Ascending aorta (tissue), 2 donors: Measurements from ENCODE around the gene SLC25A21. TPM values are rescaled to one million over a fixed set of nuclear protein-coding genes. Genes with fewer than 3 reads are reported as not detected.

Source experiments
- DNase-seq, 2 donors: peaks; one replicate each; pipeline ENCODE4 v3.0.0-alpha.2; 2019; ENCODE audit warnings: low spot score in 2 of 2
- H3K27ac ChIP-seq, 2 donors: fragments of 200-600 bp; sonication (generic); one replicate each; pipeline ENCODE4 v1.5.1; 2016 to 2017; ENCODE audit warnings: mild to moderate bottlenecking in 1 of 2
- H3K27me3 ChIP-seq: fragments of 200-600 bp; sonication (generic); one replicate; pipeline ENCODE4 v1.5.1; 2017
- H3K36me3 ChIP-seq, 2 donors: fragments of 200-600 bp; sonication (generic); one replicate each; pipeline ENCODE4 v1.5.1; 2016
- H3K4me1 ChIP-seq, 2 donors: fragments of 200-600 bp; sonication (generic); one replicate each; pipeline ENCODE4 v1.5.1; 2016 to 2017; ENCODE audit warnings: mild to moderate bottlenecking in 1 of 2
- H3K4me3 ChIP-seq, 2 donors: fragments of 200-600 bp; sonication (generic); one replicate each; pipeline ENCODE4 v1.5.1; 2016 to 2017; ENCODE audit warnings: mild to moderate bottlenecking in 1 of 2
- H3K9me3 ChIP-seq, 2 donors: fragments of 200-600 bp; sonication (generic); one replicate each; pipeline ENCODE4 v1.5.1; 2016
- CTCF ChIP-seq, 3 experiments: fragments of 200-600 bp in 2 of 3; fragments of 450-650 bp in 1 of 3; sonication (generic) in 2 of 3; IDR thresholded peaks; one replicate each; pipeline ENCODE4 v1.5.1; 2016 to 2019; ENCODE audit warnings: antibody characterized with exemption in 3 of 3, mild to moderate bottlenecking in 1 of 3, moderate library complexity in 1 of 3
- intact Hi-C: fragments of 100-400 bp; cut with DNase I; formaldehyde crosslinking; loops from one replicate; pipeline ENCODE4 v1.15.1; 2023
- total RNA-seq: library from RNA; depleted of rRNA; stranded (reverse); fragments of >200 nt; gene quantifications from one replicate; pipeline ENCODE4 v1.1.0, GENCODE V29; 2016

SLC25A21 gene
- total RNA-seq, 1 donor from 2014 or later, result not detected

GRCh38 chr14:36664322-36665193, 507.8 kb downstream of the SLC25A21 start:
- Histone ChIP-seq H3K4me1 (peaks cover 7 to 24% of the 10 kb centered on the region in 2 donors), H3K27me3 (peaks cover 23% of the 10 kb centered on the region), H3K4me3 (peak overlapping the region; percentile 51 to 63), H3K36me3 (no peaks in the 10 kb centered on the region), H3K9me3 (no peaks in the 10 kb centered on the region), H3K27ac (no peak overlapping the region)
- intact Hi-C loops, result loop anchor here (5.0 to 10.0 kb wide), 3 partner anchors 150 to 473 kb away; partner anchors contain the start of gene MBIP
- TF ChIP-seq CTCF (IDR thresholded peaks at IDR 0.05), result no peak
- no peak for DNase-seq

GRCh38 chr14:36663404-36664321, 508.7 kb downstream of the SLC25A21 start:
- intact Hi-C loops, result loop anchor here (5.0 to 10.0 kb wide), 3 partner anchors 149 to 474 kb away; partner anchors contain the start of gene MBIP
- H3K9me3 ChIP-seq, result no peaks in the 10 kb centered on the region
- H3K27me3 ChIP-seq, result peaks cover 23% of the 10 kb centered on the region
- H3K27ac ChIP-seq, result peak overlapping the region in 1 of 2 donors; percentile 4
- H3K4me1 ChIP-seq, result peaks cover 7 to 24% of the 10 kb centered on the region in 2 donors
- no peak for TF ChIP-seq CTCF (IDR thresholded peaks at IDR 0.05)
- H3K36me3 ChIP-seq, result no peaks in the 10 kb centered on the region
- H3K4me3 ChIP-seq, result peak overlapping the region; percentile 51 to 63
- no peak for DNase-seq

GRCh38 chr14:36662543-36663403, 509.6 kb downstream of the SLC25A21 start:
- Histone ChIP-seq H3K27ac (peak overlapping the region in 1 of 2 donors; percentile 4), H3K36me3 (no peaks in the 10 kb centered on the region), H3K27me3 (peaks cover 29% of the 10 kb centered on the region), H3K4me3 (peak overlapping the region; percentile 51 to 63), H3K4me1 (peaks cover 7 to 24% of the 10 kb centered on the region in 2 donors), H3K9me3 (no peaks in the 10 kb centered on the region)
- no peak for TF ChIP-seq CTCF (IDR thresholded peaks at IDR 0.05)
- no peak for DNase-seq
- intact Hi-C loops, result loop anchor here (5.0 to 10.0 kb wide), 3 partner anchors 148 to 475 kb away; partner anchors contain the start of gene MBIP

GRCh38 chr14:36662258-36662542, 510.2 kb downstream of the SLC25A21 start:
- no peak overlapping the region for H3K27ac ChIP-seq
- intact Hi-C loops, result loop anchor here (5.0 to 10.0 kb wide), 3 partner anchors 147 to 475 kb away; partner anchors contain the start of gene MBIP
- no peaks in the 10 kb centered on the region for H3K9me3 ChIP-seq

More at GRCh38 chr14:36662258-36662542, 510.2 kb downstream of the SLC25A21 start:
- peaks cover 31% of the 10 kb centered on the region for H3K27me3 ChIP-seq
- TF ChIP-seq CTCF (IDR thresholded peaks at IDR 0.05), result no peak
- H3K4me1 ChIP-seq, result peaks cover 7 to 28% of the 10 kb centered on the region in 2 donors
- DNase-seq, result no peak
- H3K36me3 ChIP-seq, result no peaks in the 10 kb centered on the region
- H3K4me3 ChIP-seq, result peak overlapping the region; percentile 51 to 63
